Gastrocnemius medialis (tissue), 4 donors: Measurements from ENCODE around the gene THAP12.

Source experiments
- CTCF ChIP-seq, 5 experiments: fragments of 450-650 bp in 3 of 5; fragments of 200-600 bp in 2 of 5; sonication (generic) in 2 of 5; IDR thresholded peaks in 4 of 5; conservative IDR thresholded peaks in 1 of 5; 1 replicate in 4 of 5; 2 replicates in 1 of 5; pipeline ENCODE4 v1.5.1; 2016 to 2019; ENCODE audit warnings: antibody characterized with exemption in 5 of 5, mild to moderate bottlenecking in 3 of 5, moderate library complexity in 3 of 5
- POLR2A ChIP-seq, 2 donors: fragments of 450-650 bp; IDR thresholded peaks; one replicate each; pipeline ENCODE4 v1.6.1; 2017; ENCODE audit warnings: antibody characterized with exemption in 2 of 2, mild to moderate bottlenecking in 2 of 2, moderate library complexity in 2 of 2

- TF ChIP-seq POLR2A (IDR thresholded peaks at IDR 0.05) (no peak), CTCF (IDR thresholded peaks at IDR 0.05 in 4 of 5, conservative IDR thresholded peaks at IDR 0.05 in 1 of 5) (no peak)
These were observed 11.9 kb upstream of the THAP12 start for GRCh38 chr11:76392870-76393269.
